A549 (cell line): ENCODE data around the gene SAT2. TPM values are rescaled to one million over a fixed set of nuclear protein-coding genes. Genes with fewer than 3 reads are reported as not detected.

Experiments
- ATAC-seq, 2 experiments: fragments of 200-7000 bp in 1 of 2; fragments of >200 bp in 1 of 2; cut with Nextera tagmentation in 1 of 2; cut with Tn5 transposase in 1 of 2; 3 replicates each; pipeline versions ENCODE4 v1.8.0 to v1.9.1; 2018 to 2020; ENCODE audit warnings: mild to moderate bottlenecking in 1 of 2, moderate library complexity in 1 of 2
- CTCF ChIA-PET: fragments of 300-600 bp; sonication (Branson Sonifier 250); formaldehyde crosslinking; extraction: SDS; loops from one replicate; lab custom pipeline; 2021; ENCODE audit warnings: antibody characterized with exemption, inconsistent platforms; lab: Yijun Ruan, JAX
- POLR2A ChIA-PET: fragments of 350-600 bp; formaldehyde crosslinking; extraction: SDS; loops from one replicate; lab custom pipeline; 2021; ENCODE audit warnings: antibody characterized with exemption, inconsistent platforms; lab: Yijun Ruan, JAX
- DNase-seq, 2 experiments: peaks; one replicate each; pipeline versions ENCODE4 v3.0.0 to v3.0.0-alpha.2; 2011 to 2016; ENCODE audit warnings: low read depth in 1 of 2, low spot score in 1 of 2
- FAIRE-seq: peaks from 2 replicates; lab custom pipeline; 2011; peaks lifted over from hg19 to GRCh38; lab: Jason Lieb, UNC
- H3K27ac ChIP-seq, 2 experiments: fragments of >200 bp; sonication (Bioruptor Twin); formaldehyde crosslinking; 3 replicates each; pipeline ENCODE4 v1.5.1; 2016 to 2017
- H3K4me1 ChIP-seq: fragments of >200 bp; sonication (Bioruptor Twin); formaldehyde crosslinking; 3 replicates; pipeline ENCODE4 v1.6.1; 2016
- H3K4me2 ChIP-seq: fragments of >200 bp; sonication (Bioruptor Twin); formaldehyde crosslinking; 3 replicates; pipeline ENCODE4 v1.6.1; 2016
- H3K4me3 ChIP-seq: fragments of >200 bp; sonication (Bioruptor Twin); formaldehyde crosslinking; 3 replicates; pipeline ENCODE4 v1.5.1; 2016
- H3K9me3 ChIP-seq: fragments of >200 bp; sonication (Bioruptor Twin); formaldehyde crosslinking; 3 replicates; pipeline ENCODE4 v1.6.1; 2016
- ATOH8 ChIP-seq: fragments of 250-450 bp; sonication (Bioruptor Pico); IDR thresholded peaks from 2 replicates; pipeline ENCODE4 v1.5.0; 2020; ENCODE audit warnings: low read depth, mild to moderate bottlenecking, moderate library complexity
- BHLHE40 ChIP-seq: IDR thresholded peaks from 2 replicates; pipeline ENCODE4 v1.6.1; 2012; ENCODE audit warnings: low read depth, low read length, inconsistent platforms
- CBX2 ChIP-seq: fragments of 200-600 bp; sonication (generic); IDR thresholded peaks from 2 replicates; pipeline ENCODE4 v1.6.1; 2016; ENCODE audit warnings: low read depth, mild to moderate bottlenecking, borderline replicate concordance
- CBX8 ChIP-seq: fragments of 200-600 bp; sonication (generic); IDR thresholded peaks from 2 replicates; pipeline ENCODE4 v1.6.1; 2016
- CEBPB ChIP-seq, 2 experiments: fragments of >200 bp in 1 of 2; sonication (Bioruptor Twin) in 1 of 2; formaldehyde crosslinking in 1 of 2; IDR thresholded peaks; 2 replicates each; pipeline ENCODE4 v1.6.1; 2012 to 2016
- CHD2 ChIP-seq: fragments of 150-350 bp; IDR thresholded peaks from 2 replicates; pipeline ENCODE4 v1.6.1; 2014; ENCODE audit warnings: low read length; ENCODE audit not compliant: partially characterized antibody
- CHD4 ChIP-seq: fragments of 200-600 bp; sonication (generic); IDR thresholded peaks from 2 replicates; pipeline ENCODE4 v1.6.1; 2016; ENCODE audit warnings: antibody characterized with exemption, mild to moderate bottlenecking, borderline replicate concordance
- EHMT2 ChIP-seq: fragments of 200-600 bp; sonication (generic); IDR thresholded peaks from 2 replicates; pipeline ENCODE4 v1.6.1; 2016; ENCODE audit warnings: antibody characterized with exemption, low read depth, mild to moderate bottlenecking, moderate library complexity
- FOSL2 ChIP-seq, 2 experiments: fragments of 450-650 bp in 1 of 2; fragments of >200 bp in 1 of 2; sonication (Bioruptor Twin) in 1 of 2; formaldehyde crosslinking; IDR thresholded peaks; 2 replicates each; pipeline versions ENCODE4 v1.5.0 to v1.6.1; 2016 to 2020; ENCODE audit warnings: mild to moderate bottlenecking in 1 of 2, moderate library complexity in 1 of 2
- GATA3 ChIP-seq: IDR thresholded peaks from 2 replicates; pipeline ENCODE4 v1.6.1; 2012; ENCODE audit warnings: borderline replicate concordance
- HDAC2 ChIP-seq: fragments of 200-600 bp; sonication (generic); IDR thresholded peaks from 2 replicates; pipeline ENCODE4 v1.6.1; 2016
- HES2 ChIP-seq: fragments of >200 bp; sonication (Bioruptor Twin); formaldehyde crosslinking; IDR thresholded peaks from 2 replicates; pipeline ENCODE4 v1.6.1; 2016
- HEYL ChIP-seq: fragments of 250-450 bp; sonication (Bioruptor Pico); IDR thresholded peaks from 2 replicates; pipeline ENCODE4 v1.8.0; 2021; ENCODE audit warnings: mild to moderate bottlenecking, moderate library complexity
- HMGXB4 ChIP-seq: fragments of 250-450 bp; sonication (Bioruptor Pico); IDR thresholded peaks from 2 replicates; pipeline ENCODE4 v1.5.0; 2021; ENCODE audit warnings: mild to moderate bottlenecking, moderate library complexity, borderline replicate concordance
- HOXA7 ChIP-seq: fragments of 250-450 bp; sonication (Bioruptor Pico); IDR thresholded peaks from 2 replicates; pipeline ENCODE4 v1.5.0; 2020; ENCODE audit warnings: mild to moderate bottlenecking, moderate library complexity
- HOXB5 ChIP-seq: fragments of 250-450 bp; sonication (Bioruptor Pico); IDR thresholded peaks from 2 replicates; pipeline ENCODE4 v1.5.0; 2020; ENCODE audit warnings: mild to moderate bottlenecking, moderate library complexity
- JUNB ChIP-seq: fragments of >200 bp; sonication (Bioruptor Twin); formaldehyde crosslinking; IDR thresholded peaks from 2 replicates; pipeline ENCODE4 v1.6.1; 2016
- KDM5A ChIP-seq: fragments of 200-600 bp; sonication (generic); IDR thresholded peaks from 2 replicates; pipeline ENCODE4 v1.6.1; 2016; ENCODE audit warnings: antibody characterized with exemption, mild to moderate bottlenecking
- MAX ChIP-seq: IDR thresholded peaks from 2 replicates; pipeline ENCODE4 v1.6.1; 2012
- MAZ ChIP-seq: fragments of 150-350 bp; IDR thresholded peaks from 2 replicates; pipeline ENCODE4 v1.6.1; 2014; ENCODE audit warnings: antibody characterized with exemption, low read depth, low read length, borderline replicate concordance
- MYC ChIP-seq: IDR thresholded peaks from 2 replicates; pipeline ENCODE4 v1.6.1; 2012; ENCODE audit warnings: mild to moderate bottlenecking, inconsistent platforms, low read length, improper control_type of control experiment, borderline replicate concordance
- NPAS2 ChIP-seq: fragments of 250-450 bp; sonication (Bioruptor Pico); IDR thresholded peaks from 2 replicates; pipeline ENCODE4 v1.8.0; 2022; ENCODE audit warnings: mild to moderate bottlenecking, moderate library complexity, borderline replicate concordance
- PBX3 ChIP-seq: IDR thresholded peaks from 2 replicates; pipeline ENCODE4 v1.6.1; 2012
- PHF8 ChIP-seq: fragments of 200-600 bp; sonication (generic); IDR thresholded peaks from 2 replicates; pipeline ENCODE4 v1.6.1; 2016; ENCODE audit warnings: low read depth, mild to moderate bottlenecking, antibody characterized with exemption, moderate library complexity, borderline replicate concordance
- POLR2A ChIP-seq: IDR thresholded peaks from 2 replicates; pipeline ENCODE4 v1.6.1; 2012; ENCODE audit warnings: mild to moderate bottlenecking, low read length
- POLR2AphosphoS2 ChIP-seq: conservative IDR thresholded peaks from 2 replicates; pipeline ENCODE4 v1.6.1; 2012; ENCODE audit warnings: low read length, improper control_type of control experiment, inconsistent platforms
- RARB ChIP-seq: fragments of 250-450 bp; sonication (Bioruptor Pico); IDR thresholded peaks from 2 replicates; pipeline ENCODE4 v1.8.0; 2021; ENCODE audit warnings: mild to moderate bottlenecking, moderate library complexity
- RFX5 ChIP-seq: fragments of 450-650 bp; IDR thresholded peaks from 2 replicates; pipeline ENCODE4 v1.7.1; 2014; ENCODE audit warnings: antibody characterized with exemption, mild to moderate bottlenecking, moderate library complexity
- RNF2 ChIP-seq: fragments of 200-600 bp; sonication (generic); IDR thresholded peaks from 2 replicates; pipeline ENCODE4 v1.6.1; 2016; ENCODE audit warnings: low read depth, mild to moderate bottlenecking, antibody characterized with exemption, moderate library complexity, borderline replicate concordance
- SMC3 ChIP-seq: fragments of >200 bp; sonication (Bioruptor Twin); formaldehyde crosslinking; IDR thresholded peaks from 3 replicates; pipeline ENCODE4 v1.6.1; 2018; ENCODE audit warnings: inconsistent platforms
- SREBF2 ChIP-seq: fragments of 450-650 bp; IDR thresholded peaks from 2 replicates; pipeline ENCODE4 v1.6.1; 2014; ENCODE audit warnings: mild to moderate bottlenecking, moderate library complexity
- TFCP2L1 ChIP-seq: fragments of 250-450 bp; sonication (Bioruptor Pico); IDR thresholded peaks from 2 replicates; pipeline ENCODE4 v1.5.0; 2021; ENCODE audit warnings: mild to moderate bottlenecking
- TP53 ChIP-seq: fragments of 250-450 bp; sonication (Bioruptor Pico); IDR thresholded peaks from 2 replicates; pipeline ENCODE4 v1.5.0; 2021; ENCODE audit warnings: mild to moderate bottlenecking, moderate library complexity
- USF2 ChIP-seq: fragments of 450-650 bp; IDR thresholded peaks from 2 replicates; pipeline ENCODE4 v1.6.1; 2014; ENCODE audit warnings: antibody characterized with exemption
- ZC3H11A ChIP-seq: fragments of 450-650 bp; IDR thresholded peaks from 2 replicates; pipeline ENCODE4 v1.6.1; 2014; ENCODE audit warnings: antibody characterized with exemption, mild to moderate bottlenecking
- ZFP36 ChIP-seq: fragments of 450-650 bp; IDR thresholded peaks from 2 replicates; pipeline ENCODE4 v1.6.1; 2014; ENCODE audit warnings: borderline replicate concordance; ENCODE audit not compliant: partially characterized antibody
- WGBS: methylation state at CpG from one replicate; pipeline ENCODE4 v1.1.6; 2017; ENCODE audit errors: missing lambda C conversion rate; 5-methylcytosine and 5-hydroxymethylcytosine counted together
- polyA plus RNA-seq, 4 experiments: library from polyadenylated mRNA; depleted of rRNA in 3 of 4; stranded (reverse); fragments of >200 nt; fragmentation: RNase III in 1 of 4; extraction: RNeasy Plus Mini Kit Qiagen cat#74134 plus additional on column Dnase treatment in 1 of 4; gene quantifications; 2 replicates in 3 of 4; 3 replicates in 1 of 4; pipeline ENCODE4 v1.2.3, GENCODE V29; 2011 to 2017

Gene SAT2
- polyA plus RNA-seq, 2 of the 4 experiments (the other 2 are of a cell fraction), result 38.1 to 76.3 TPM

- ChIA-PET CTCF (interaction anchor here (0.7 to 12.1 kb wide), 7 partner anchors 11 to 138 kb away, joined by 3 to 184 read pairs (median 8); partner anchors contain the start of genes DNAH2, FXR2, SOX15 and TP53), POLR2A (interaction anchor here (0.9 to 2.9 kb wide), 9 partner anchors 10 to 111 kb away, joined by 3 to 30 read pairs (median 5); partner anchors contain the start of genes FXR2, POLR2A, SAT2 and SOX15)
- Histone ChIP-seq H3K4me3 (no peak within 1 kb of the TSS), H3K27ac (peak within 1 kb of the TSS; percentile 64 to 79), H3K4me2 (peak within 1 kb of the TSS; percentile 48), H3K9me3 (no peaks in the 10 kb centered on the region), H3K4me1 (peaks cover 80% of the 10 kb centered on the region)
- ATAC-seq (peak; percentile 59 to 73), FAIRE-seq (peak; percentile 43), DNase-seq (peak; percentile 88 to 97)
- 15% methylated on average over 7 of the region's 7 CpGs for WGBS
- no peak for TF ChIP-seq CBX8
- TF ChIP-seq BHLHE40, result no peak
- peak; percentile 67; the same call in 1 of the 2 replicates for TF ChIP-seq HOXB5 (CRISPR knock-in tag)
- TF ChIP-seq CHD4, result no peak
- TF ChIP-seq ZC3H11A, result no peak
- peak; percentile 99 for TF ChIP-seq TFCP2L1 (CRISPR knock-in tag)
- 0 out of 2 replicates have a peak, but pooled peaks have one; percentile 44 for TF ChIP-seq ATOH8
- no peak for TF ChIP-seq RNF2
- TF ChIP-seq HEYL (CRISPR knock-in tag), result no peak
- no peak for TF ChIP-seq RFX5
- TF ChIP-seq SMC3, result no peak; the same call in 2 of the 3 replicates
- peak; percentile 81; the same call in 1 of the 2 replicates for TF ChIP-seq HMGXB4 (CRISPR knock-in tag)
- TF ChIP-seq NPAS2 (CRISPR knock-in tag), result no peak; the same call in 1 of the 2 replicates
- peak; percentile 100; the same call in 1 of the 2 replicates for TF ChIP-seq POLR2AphosphoS2
- TF ChIP-seq HDAC2, result no peak
- TF ChIP-seq USF2, result peak; percentile 74
- TF ChIP-seq PBX3, result peak; percentile 85
- TF ChIP-seq CHD2, result peak; percentile 70
- TF ChIP-seq POLR2A, result no peak
- TF ChIP-seq MAZ, result 0 out of 2 replicates have a peak, but pooled peaks have one; percentile 10
- TF ChIP-seq CEBPB (IDR thresholded peaks at IDR 0.05), result peak; percentile 49 to 79; a peak in 3 of 4 replicates
- TF ChIP-seq ZFP36, result no peak
- peak; percentile 99 for TF ChIP-seq HOXA7
- peak; percentile 98 for TF ChIP-seq RARB (CRISPR knock-in tag)
- TF ChIP-seq KDM5A, result no peak
- no peak for TF ChIP-seq HES2
- TF ChIP-seq GATA3, result peak; percentile 49; the same call in 1 of the 2 replicates
- TF ChIP-seq TP53 (CRISPR knock-in tag), result peak; percentile 96
- TF ChIP-seq SREBF2, result no peak
- TF ChIP-seq JUNB, result 0 out of 2 replicates have a peak, but pooled peaks have one; percentile 14
- TF ChIP-seq EHMT2, result no peak
- TF ChIP-seq CBX2, result no peak
- no peak for TF ChIP-seq FOSL2 (IDR thresholded peaks at IDR 0.05)
- TF ChIP-seq FOSL2 (CRISPR knock-in tag; IDR thresholded peaks at IDR 0.05), result peak; percentile 85
- TF ChIP-seq PHF8, result no peak
- TF ChIP-seq MAX, result peak; percentile 85
- TF ChIP-seq MYC, result no peak
Observed at GRCh38 chr17:7579001-7579833, 48.4 kb downstream of the SAT2 start, which contains the start of gene CD68. Gene CD68, plus strand, starts transcription at chr17:7579638. Its CDS starts 40 bp downstream, at chr17:7579678.
